ENCODE results near the gene ATP9B. TPM values are rescaled to one million over a fixed set of nuclear protein-coding genes. Genes with fewer than 3 reads are reported as not detected.

The ATP9B gene
- total RNA-seq, 1 donor from 2014 or later = 12.6 TPM

GRCh38 chr18:79317703-79318102 is 248.5 kb downstream of the ATP9B start:
- Histone ChIP-seq H3K79me2 (ENCODE audit: insufficient read depth, low read length) (no peaks in the 10 kb centered on the region), H3K9me3 (ENCODE audit: insufficient read depth, low read depth, low read length) (no peaks in the 10 kb centered on the region), H3K9ac (ENCODE audit: low read length) (no peak overlapping the region), H2AFZ (ENCODE audit: low read depth, low read length) (no peak overlapping the region), H3K27ac (ENCODE audit: low read depth, low read length) (no peak overlapping the region), H4K20me1 (ENCODE audit: insufficient read depth, low read length) (no peaks in the 10 kb centered on the region), H3K4me1 (ENCODE audit: insufficient read depth, low read length) (no peaks in the 10 kb centered on the region), H3K4me3 (ENCODE audit: insufficient read depth, low read depth, low read length) (no peak overlapping the region), H3K36me3 (ENCODE audit: insufficient read depth, low read length) (no peaks in the 10 kb centered on the region), H3K27me3 (ENCODE audit: insufficient read depth, low read length) (no peaks in the 10 kb centered on the region), H3K4me2 (ENCODE audit: low read length) (no peak overlapping the region)
- Mint-ChIP-seq H3K4me1 (ENCODE audit: low read depth, unreplicated experiment) (no peaks in the 10 kb centered on the region), H3K27ac (ENCODE audit: unreplicated experiment) (no peak overlapping the region), H3K27me3 (ENCODE audit: low read depth, unreplicated experiment) (no peaks in the 10 kb centered on the region), H3K36me3 (ENCODE audit: low read depth, unreplicated experiment) (peaks cover 16% of the 10 kb centered on the region), H3K4me3 (ENCODE audit: unreplicated experiment) (no peak overlapping the region), H3K9me3 (ENCODE audit: unreplicated experiment) (peaks cover 2% of the 10 kb centered on the region)
- FAIRE-seq = no peak
- DNase-seq (ENCODE audit: low read depth) = no peak
- TF ChIP-seq, protein P1, sequence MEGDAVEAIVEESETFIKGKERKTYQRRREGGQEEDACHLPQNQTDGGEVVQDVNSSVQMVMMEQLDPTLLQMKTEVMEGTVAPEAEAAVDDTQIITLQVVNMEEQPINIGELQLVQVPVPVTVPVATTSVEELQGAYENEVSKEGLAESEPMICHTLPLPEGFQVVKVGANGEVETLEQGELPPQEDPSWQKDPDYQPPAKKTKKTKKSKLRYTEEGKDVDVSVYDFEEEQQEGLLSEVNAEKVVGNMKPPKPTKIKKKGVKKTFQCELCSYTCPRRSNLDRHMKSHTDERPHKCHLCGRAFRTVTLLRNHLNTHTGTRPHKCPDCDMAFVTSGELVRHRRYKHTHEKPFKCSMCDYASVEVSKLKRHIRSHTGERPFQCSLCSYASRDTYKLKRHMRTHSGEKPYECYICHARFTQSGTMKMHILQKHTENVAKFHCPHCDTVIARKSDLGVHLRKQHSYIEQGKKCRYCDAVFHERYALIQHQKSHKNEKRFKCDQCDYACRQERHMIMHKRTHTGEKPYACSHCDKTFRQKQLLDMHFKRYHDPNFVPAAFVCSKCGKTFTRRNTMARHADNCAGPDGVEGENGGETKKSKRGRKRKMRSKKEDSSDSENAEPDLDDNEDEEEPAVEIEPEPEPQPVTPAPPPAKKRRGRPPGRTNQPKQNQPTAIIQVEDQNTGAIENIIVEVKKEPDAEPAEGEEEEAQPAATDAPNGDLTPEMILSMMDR (IDR thresholded peaks at IDR 0.05; ENCODE audit: insufficient read depth, low read depth, low read length) = peak; percentile 14
- TF ChIP-seq EZH2 (IDR thresholded peaks at IDR 0.05; ENCODE audit: insufficient read depth, low read length) = no peak

DNA sequence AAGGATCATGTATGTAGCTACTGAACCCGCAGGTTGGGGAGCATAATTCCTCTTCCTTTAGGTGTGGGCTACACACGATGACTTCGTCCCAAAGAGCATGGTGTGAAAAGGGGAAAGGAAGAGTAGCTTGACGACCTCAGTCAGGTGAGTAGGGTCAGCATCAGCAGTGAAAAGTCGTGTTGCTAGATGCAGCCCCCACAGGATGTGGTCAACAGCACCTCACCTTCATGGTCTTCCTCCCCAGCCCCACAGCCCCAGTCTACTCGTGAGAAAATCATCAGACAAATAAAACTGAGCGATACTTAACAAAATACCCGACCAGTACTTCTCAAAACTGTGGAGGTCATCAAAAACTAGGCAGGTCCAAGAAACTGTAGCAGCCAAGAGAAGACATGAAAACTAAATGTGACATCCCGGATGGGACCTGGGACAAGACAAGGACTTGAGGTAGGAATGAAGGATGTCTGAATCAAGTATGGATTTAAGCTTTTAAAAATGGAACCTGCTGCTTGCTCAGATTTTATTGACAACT is 249.0 kb downstream of the ATP9B start:
- no peak overlapping the region for H3K4me3 ChIP-seq (ENCODE audit: insufficient read depth, low read depth, low read length)
- TF ChIP-seq, protein P1 (IDR thresholded peaks at IDR 0.05; ENCODE audit: insufficient read depth, low read depth, low read length) = no peak
- TF ChIP-seq EZH2 (IDR thresholded peaks at IDR 0.05; ENCODE audit: insufficient read depth, low read length) = no peak
- no peaks in the 10 kb centered on the region for H3K36me3 ChIP-seq (ENCODE audit: insufficient read depth, low read length)
- H3K27ac ChIP-seq (ENCODE audit: low read depth, low read length) = no peak overlapping the region
- Mint-ChIP-seq H3K27ac (ENCODE audit: unreplicated experiment) (no peak overlapping the region), H3K27me3 (ENCODE audit: low read depth, unreplicated experiment) (no peaks in the 10 kb centered on the region), H3K4me1 (ENCODE audit: low read depth, unreplicated experiment) (no peaks in the 10 kb centered on the region), H3K9me3 (ENCODE audit: unreplicated experiment) (peaks cover 2% of the 10 kb centered on the region), H3K4me3 (ENCODE audit: unreplicated experiment) (no peak overlapping the region), H3K36me3 (ENCODE audit: low read depth, unreplicated experiment) (peaks cover 16% of the 10 kb centered on the region)
- H3K4me1 ChIP-seq (ENCODE audit: insufficient read depth, low read length) = no peaks in the 10 kb centered on the region
- H3K79me2 ChIP-seq (ENCODE audit: insufficient read depth, low read length) = no peaks in the 10 kb centered on the region
- no peaks in the 10 kb centered on the region for H3K27me3 ChIP-seq (ENCODE audit: insufficient read depth, low read length)
- H4K20me1 ChIP-seq (ENCODE audit: insufficient read depth, low read length) = no peaks in the 10 kb centered on the region
- H2AFZ ChIP-seq (ENCODE audit: low read depth, low read length) = no peak overlapping the region
- H3K9me3 ChIP-seq (ENCODE audit: insufficient read depth, low read depth, low read length) = no peaks in the 10 kb centered on the region
- no peak overlapping the region for H3K4me2 ChIP-seq (ENCODE audit: low read length)
- H3K9ac ChIP-seq (ENCODE audit: low read length) = no peak overlapping the region
- DNase-seq (ENCODE audit: low read depth) = no peak
- FAIRE-seq = no peak

DNA sequence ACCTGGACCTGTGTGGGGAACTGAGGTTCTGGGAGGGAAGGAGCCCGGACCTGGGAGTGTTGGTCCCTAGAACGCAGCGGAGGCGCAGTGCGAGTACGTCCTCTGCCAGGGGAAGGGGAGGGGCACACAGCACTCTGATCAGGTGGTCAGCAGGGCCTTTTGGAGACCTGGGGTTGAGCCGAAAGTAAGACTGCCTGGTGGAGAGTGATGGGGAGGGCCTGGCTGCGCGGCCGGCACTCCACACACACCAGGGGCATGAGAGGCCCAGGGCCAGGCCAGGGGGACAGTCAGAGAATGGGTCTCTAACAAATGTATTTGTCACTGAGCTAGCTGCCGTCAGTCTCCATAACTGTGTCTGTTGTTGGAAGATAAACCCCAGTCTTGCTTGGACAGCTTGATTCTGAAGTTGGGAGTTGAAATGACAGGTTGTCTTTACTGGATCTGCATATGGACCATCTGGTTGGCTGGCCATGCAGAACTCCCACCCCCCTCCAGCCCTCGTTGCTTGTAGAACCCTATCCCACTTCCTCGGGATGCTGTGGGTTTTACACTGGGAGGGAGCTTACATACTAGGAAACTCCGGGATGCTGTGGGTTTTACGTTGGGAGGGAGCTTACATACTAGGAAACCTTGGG is 251.1 kb downstream of the ATP9B start:
- no peaks in the 10 kb centered on the region for H3K4me1 Mint-ChIP-seq (ENCODE audit: low read depth, unreplicated experiment)
- Histone ChIP-seq H3K27me3 (ENCODE audit: insufficient read depth, low read length) (no peaks in the 10 kb centered on the region), H4K20me1 (ENCODE audit: insufficient read depth, low read length) (no peaks in the 10 kb centered on the region), H3K9ac (ENCODE audit: low read length) (no peak overlapping the region), H3K4me1 (ENCODE audit: insufficient read depth, low read length) (no peaks in the 10 kb centered on the region), H3K79me2 (ENCODE audit: insufficient read depth, low read length) (no peaks in the 10 kb centered on the region), H3K9me3 (ENCODE audit: insufficient read depth, low read depth, low read length) (no peaks in the 10 kb centered on the region), H3K36me3 (ENCODE audit: insufficient read depth, low read length) (no peaks in the 10 kb centered on the region), H3K4me3 (ENCODE audit: insufficient read depth, low read depth, low read length) (no peak overlapping the region), H3K27ac (ENCODE audit: low read depth, low read length) (no peak overlapping the region), H3K4me2 (ENCODE audit: low read length) (no peak overlapping the region), H2AFZ (ENCODE audit: low read depth, low read length) (no peak overlapping the region)
- FAIRE-seq = no peak
- H3K4me3 Mint-ChIP-seq (ENCODE audit: unreplicated experiment) = no peak overlapping the region
- peaks cover 2% of the 10 kb centered on the region for H3K9me3 Mint-ChIP-seq (ENCODE audit: unreplicated experiment)
- peaks cover 22% of the 10 kb centered on the region for H3K36me3 Mint-ChIP-seq (ENCODE audit: low read depth, unreplicated experiment)
- no peak for TF ChIP-seq EZH2 (IDR thresholded peaks at IDR 0.05; ENCODE audit: insufficient read depth, low read length)
- TF ChIP-seq, protein P1 (IDR thresholded peaks at IDR 0.05; ENCODE audit: insufficient read depth, low read depth, low read length) = no peak
- no peaks in the 10 kb centered on the region for H3K27me3 Mint-ChIP-seq (ENCODE audit: low read depth, unreplicated experiment)
- no peak overlapping the region for H3K27ac Mint-ChIP-seq (ENCODE audit: unreplicated experiment)
- DNase-seq (ENCODE audit: low read depth) = no peak

Data from astrocyte (in vitro differentiated cells and primary cell).